NCI-H1930 (cell line): ENCODE data around the gene IL18BP.

ENCODE experiments used
- DNase-seq, 2 experiments: peaks; one replicate each; lab custom pipeline; 2025; lab: John Stamatoyannopoulos, UW

IL18BP gene

DNA sequence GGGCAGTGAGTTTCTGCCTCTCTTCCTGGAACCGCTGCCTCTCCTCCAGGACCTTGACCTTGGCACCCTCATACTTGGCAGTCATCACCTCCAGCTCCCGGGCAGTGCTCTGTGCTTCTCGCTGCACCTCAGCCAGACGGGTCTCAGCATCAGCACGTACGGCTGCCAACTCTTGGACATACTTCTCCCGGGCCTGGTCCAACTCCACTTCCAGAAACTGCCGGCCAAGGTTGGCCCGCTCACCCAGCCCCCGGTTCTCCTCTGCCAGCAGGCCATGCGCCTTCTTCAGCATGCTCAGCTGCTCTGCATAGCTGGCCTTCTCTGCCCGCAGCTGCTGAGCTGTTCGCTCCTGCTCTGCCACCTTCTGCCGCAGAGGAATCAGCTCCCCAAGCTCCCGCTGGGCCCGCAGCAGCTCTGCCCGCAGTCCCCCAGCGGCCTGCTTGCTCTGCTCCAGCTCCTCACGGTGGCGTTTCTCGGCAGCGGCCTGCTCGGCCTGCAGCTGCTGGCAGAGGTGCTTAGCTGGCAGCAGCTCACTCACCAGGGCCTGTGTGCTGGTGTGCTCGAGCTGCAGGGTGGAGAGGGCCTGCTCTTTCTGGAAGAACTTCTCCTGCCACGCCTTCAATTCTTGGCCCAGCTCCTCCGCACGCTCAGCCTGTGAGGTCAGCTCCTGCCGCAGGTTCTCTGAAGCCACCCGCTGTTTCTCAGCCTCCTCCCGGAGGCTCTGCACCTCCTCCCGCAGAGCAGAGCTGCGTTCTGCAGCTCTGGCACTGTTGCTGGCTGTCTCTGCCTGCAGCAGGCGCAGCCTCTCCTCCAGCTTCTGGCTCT lies 14.4 kb downstream of the IL18BP start:
- no peak for DNase-seq

DNA sequence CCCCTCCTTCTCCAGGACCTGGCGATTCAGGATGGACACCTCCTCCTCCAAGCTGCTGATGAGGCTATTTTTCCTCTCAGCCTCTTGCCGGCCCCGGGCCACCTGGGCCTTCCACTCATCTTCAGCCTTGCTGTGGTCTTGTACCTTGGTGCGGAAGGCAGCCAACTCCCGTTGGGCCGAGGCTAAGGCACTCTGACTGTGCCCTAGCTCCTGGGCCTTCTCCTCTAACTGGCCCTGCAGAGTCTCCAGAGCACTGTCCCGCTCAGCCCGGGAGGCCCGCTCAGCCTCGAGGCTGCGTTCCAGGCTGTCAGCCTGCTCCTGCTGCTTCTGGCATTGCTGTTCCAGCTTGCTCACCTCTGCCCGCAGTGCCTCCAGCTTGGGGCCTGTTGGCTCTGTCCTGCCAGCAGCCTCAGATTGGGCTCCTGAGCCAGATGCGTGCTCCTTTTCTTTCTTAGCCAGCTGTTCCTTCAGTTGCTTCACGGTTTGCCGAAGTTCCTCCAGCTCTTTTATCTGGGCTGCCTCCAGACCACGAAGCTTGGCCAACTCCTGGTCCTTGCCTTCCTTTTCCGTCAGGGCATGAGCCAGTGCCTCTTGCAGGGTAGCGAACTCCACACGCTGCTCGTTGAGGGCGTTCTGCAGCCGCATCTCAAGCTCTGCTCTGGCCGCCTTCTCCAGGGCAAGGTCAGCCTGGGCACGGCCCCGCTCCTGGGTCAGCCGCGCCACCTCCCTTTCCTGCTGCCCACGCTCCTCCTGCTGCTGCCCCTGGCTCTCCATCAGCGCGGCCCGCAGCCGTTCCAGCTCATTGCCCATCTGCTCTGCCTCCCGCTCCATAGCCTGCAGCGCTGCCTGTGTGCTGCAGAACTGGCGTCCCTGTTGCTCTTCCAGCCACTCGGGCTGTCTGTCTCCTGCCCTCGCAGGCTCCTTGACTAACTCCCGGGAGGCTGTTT lies 15.3 kb downstream of the IL18BP start:
- no peak for DNase-seq

DNA sequence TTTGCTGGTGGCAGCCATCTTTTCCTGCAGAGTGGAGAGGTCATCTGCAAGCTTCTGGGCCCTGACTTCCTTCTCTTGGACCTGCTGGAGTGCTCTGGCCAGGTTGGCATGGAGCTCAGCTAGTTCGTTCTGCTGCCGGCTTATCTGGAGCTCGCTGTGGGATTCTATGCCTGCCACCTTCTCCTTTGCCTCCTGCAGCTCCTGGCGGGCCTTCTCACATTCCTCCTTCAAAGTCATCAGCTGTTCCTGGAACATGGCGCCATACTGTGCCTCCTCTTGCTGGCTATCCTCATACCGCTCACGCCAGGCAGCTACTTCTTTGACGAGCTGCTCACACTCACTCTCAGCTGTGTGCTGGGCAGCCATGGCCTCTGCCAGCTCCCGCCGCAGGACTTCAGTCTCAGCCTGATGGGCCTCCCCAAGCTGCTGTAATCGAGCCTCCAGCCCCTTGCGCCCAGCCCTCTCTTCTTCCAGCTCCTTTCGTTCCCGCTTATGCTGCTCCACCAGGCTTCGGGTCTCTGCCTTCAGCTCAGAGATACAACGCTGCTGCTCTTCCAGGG lies 16.1 kb downstream of the IL18BP start:
- no peak for DNase-seq

DNA sequence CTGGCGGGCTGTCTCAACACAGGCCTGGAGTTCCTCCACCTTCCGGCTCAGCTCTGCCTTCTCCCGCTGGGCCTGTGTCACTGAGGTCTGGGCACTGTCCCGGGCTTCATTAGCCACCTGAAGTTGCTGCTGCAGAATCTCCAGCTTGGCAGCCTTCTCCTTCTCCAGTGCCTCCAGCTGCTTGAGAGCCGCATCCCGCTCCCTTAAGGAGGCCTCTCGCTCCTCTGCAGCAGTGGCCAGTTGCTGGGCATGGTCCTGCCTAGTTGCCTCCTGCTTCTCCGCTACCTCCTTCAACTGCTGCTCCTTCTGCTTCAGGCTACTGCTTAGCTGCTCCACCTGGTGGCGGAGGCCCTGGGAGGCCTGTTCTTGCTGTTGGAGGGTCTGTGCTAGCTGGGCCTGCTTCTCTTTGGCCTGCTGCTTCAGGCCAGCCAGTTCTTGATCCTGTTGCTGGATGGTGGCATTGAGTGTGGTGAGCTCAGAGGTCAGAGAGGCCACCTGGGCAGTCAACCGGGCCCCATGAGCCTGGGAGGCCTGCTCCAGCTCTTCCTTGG lies 16.9 kb downstream of the IL18BP start:
- no peak for DNase-seq

DNA sequence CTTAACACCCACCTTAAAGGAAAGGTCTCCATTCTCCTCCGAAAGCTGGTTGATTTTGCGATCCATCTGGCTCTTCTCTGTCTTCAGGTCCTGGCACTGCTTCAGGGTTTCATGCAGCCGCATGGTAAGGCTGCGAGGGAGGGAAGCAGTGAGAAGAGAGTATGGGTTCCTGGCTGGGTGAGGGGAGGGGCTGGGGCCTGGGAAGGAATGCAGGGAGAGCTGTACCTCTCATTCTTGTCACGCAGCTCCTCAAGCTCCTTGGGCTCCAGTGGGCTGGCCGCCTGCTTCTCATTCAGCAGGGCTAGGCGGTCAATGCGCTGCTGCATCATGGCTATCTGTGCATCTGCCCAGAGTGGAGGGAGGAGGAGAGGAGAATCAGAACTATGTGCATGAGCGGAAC lies 19.5 kb downstream of the IL18BP start:
- no peak for DNase-seq

DNA sequence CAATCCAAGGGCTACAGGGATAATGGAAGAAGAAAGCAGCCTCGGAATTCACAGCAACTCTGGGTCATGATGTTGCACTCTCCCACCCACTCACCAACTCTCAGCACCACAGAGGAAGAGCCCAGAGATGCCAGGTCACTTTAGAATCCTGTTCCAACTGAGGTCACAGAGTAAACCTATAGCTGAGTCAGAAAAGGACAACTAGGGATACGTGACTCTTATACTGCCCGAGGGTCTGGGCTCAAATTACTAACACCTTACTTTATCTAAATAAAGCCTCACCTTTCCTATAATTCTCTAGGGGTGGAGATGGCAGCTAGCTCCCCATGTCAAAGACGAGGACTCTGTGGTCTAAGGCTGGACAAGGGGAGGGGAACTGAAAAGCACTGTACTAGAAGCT lies 24.6 kb downstream of the IL18BP start:
- no peak for DNase-seq

DNA sequence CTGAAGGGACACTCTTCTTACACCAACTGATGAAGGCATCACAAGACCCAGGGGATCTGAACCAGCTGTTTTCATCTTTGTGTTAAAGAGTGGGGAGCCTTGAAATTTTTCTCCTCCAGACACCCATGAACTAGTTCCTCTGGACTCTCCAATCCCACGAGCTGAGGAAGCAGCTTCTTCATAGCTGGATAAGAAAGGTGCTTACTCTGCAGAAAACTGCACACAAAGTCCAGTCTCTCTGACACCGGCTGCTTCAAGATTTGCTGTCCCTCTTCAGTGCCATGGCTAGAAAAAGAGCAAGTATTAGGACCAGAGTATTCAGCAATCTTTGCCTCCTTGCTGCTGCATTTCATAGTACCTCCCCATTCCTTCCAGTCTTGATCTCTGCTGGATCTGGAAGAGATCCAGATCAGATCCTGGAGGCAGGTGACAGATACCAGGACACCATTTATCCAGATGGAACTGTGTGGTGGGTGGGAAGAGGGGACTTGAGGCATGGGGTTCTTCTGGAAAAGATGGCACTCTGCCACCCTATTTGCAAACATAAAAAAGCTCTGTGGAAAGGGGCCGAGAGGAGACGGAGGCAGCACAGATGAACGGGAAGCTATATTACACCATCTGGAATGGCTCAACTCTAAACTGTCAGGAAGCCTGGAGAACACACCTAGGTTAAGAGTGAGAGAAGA lies 25.5 kb downstream of the IL18BP start:
- DNase-seq = no peak

DNA sequence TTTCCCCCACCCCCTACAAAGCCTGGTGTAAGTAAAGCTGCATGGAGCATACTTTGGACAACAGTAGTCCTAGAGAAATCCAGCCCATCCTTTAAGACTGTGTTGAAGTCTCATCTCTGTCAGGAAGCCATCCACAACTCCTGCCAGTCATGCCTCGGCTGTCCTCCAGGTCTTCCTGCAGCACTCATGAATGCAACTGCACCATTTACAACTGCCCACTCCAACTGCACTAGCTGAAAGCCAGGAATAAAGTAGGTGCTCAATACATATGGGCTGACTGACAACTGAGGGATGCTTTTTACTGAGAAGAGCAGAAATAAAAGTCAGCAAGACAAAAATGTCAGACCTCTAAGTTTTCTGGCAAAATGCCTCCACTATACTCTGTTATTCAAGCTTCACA lies 27.4 kb downstream of the IL18BP start:
- DNase-seq = no peak

DNA sequence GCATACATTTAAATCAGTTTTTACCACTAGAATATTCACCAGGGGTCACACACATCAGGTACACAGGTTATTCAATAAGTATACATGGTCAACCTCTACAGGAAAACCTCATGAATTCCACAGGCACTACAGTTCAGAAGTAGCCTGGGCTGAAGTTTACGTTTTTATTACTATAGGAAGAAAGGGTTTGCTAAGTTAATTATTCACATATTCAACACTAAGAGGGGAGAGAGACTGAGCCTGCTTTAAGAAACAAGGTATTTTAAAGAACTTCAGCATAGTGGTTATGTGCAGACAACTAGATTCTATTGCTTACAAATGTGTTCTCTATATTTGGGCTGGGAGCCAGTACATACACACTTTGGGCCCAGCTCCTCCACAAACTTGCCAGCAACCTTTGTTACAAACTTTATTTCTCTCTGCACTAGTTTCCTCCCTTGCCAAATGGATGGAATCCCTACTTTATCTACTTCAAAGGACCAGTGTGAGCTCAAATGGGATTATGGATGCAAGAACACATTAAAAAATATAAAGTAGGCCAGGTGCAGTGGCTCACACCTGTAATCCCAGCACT lies 31.9 kb downstream of the IL18BP start:
- no peak for DNase-seq

DNA sequence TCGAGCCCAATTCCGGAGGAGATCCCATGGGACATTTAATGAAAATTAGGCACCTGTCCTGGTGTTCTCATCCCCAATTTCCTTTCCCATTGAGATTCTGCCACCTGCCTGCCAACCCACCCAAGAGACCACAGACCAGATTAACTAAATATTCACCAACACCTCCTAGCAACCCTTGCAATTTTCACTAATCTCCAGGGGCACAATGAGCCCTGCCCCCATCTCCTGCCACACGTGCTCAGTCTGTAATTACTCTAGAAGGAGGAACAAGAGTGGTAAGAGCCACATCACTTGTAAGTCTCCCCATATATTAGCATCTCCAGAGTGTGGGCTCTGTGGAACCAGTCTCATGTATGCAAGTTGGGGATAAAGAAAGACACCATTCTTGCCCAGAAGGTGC lies 38.0 kb downstream of the IL18BP start:
- DNase-seq = no peak

DNA sequence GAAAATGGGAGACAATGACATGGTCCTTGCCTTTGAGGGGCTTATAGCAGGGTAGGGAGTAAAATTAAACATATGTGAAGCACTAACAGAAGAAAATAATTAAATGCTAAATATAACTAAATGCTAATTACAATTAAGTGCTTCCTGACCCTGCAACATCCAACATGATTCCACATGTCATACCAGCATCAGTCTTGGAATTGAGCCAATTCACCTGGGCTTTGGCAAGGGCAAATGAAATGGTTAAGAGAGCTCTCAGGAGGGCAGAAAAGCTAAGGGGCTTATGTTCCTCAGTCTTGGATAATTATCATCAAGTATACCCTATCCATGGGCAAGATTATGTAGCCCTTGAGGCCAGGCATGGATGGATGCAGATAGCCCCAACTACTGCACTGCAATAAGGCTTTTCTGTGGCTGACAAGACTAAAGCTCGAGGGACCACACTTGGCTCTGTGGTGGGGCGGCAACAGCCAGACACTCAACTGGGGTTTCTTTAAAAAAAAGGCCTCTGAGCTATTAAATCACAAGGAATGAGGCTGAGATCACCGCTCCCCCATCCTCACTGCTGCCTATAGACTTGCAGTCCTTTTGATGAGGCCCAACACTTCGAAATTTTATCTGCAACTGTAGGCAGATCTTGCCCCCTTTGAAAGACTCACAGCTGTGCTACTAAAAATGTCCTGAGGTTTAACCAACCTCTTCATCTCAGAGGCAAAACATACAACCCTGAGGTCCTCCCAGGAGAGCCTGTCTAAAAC lies 39.0 kb downstream of the IL18BP start:
- DNase-seq = no peak

DNA sequence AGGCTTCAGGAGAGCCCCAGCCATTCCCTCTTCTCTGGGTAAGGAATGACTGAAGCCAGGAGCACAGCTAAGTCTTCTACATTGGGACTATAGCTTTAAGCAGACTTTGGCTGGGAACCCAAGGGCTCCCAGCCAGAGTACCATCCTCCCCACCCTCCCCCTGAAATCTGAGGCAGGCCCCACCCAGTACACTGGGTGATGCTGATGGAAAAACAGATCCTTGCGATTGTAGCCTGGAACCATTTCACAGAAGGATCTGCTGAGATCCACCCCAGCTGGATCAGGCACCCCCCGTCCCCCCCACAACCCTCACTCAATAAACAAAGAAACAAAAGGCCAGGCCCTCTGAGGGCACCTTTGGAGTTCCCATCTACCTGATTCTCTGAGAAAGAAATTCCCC lies 39.8 kb downstream of the IL18BP start:
- no peak for DNase-seq

DNA sequence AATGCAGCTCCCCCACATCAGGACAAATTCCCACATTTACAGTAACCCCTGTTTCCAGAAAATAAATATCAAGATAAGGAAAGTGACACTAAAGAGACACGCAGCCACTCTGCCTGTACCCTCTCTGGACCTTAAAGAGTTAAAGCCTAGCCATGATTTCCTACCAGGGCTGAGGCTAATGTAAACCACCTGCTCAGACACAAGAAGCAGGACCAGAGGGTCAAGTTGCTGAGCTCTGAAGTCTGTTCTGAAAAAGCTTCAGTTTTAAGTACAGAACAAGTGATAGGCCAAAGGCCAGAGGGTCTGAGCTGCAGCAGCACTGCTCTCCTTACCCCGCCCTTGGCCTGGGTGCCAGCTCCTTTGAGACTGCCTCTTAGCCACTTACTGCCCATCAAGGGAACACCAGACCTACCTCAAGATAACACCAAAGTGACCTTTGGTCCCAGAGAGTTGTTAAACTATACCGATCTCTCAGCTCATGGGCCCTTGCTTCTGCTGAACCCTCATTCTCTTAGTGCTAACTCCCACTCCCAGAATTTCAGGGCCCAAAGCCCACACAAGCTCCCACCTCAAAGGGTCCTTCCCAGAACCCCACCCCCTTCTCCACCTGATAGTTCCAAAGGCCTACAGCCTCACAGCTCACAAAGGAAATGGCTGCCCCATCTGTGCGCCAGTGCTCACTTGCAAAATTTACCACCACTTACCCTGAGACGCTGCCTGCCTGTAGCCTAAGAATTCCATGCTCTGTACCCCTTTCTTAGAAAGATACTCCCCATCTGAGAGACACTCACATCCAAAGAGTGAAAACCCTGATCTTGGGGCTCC lies 40.5 kb downstream of the IL18BP start:
- DNase-seq = no peak

DNA sequence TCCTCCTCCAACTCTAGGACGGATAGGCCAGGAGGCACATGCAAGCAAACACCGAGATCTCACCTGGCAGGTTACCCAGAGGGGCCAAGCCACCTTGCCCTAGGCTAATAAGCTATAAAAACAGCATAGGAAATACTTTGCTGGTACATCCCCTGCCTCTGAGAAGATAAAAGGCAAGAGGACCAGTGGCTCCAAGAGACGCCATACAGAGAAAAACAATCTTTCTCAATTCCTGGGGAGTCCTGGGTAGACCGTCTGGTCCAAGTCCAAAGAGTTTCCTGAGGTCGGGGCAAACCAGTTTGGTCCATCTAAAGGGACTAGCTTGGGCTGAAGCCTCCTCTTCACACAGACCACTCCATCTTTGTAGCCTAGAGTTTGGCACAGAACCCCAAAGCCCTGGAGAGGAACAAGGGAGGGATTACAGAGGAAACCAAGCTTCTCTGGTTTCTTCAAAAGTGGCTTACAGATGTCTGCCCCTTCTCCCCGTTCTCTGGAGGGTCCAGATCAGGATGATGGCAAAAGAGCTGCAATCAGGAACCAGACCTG lies 41.2 kb downstream of the IL18BP start:
- no peak for DNase-seq

DNA sequence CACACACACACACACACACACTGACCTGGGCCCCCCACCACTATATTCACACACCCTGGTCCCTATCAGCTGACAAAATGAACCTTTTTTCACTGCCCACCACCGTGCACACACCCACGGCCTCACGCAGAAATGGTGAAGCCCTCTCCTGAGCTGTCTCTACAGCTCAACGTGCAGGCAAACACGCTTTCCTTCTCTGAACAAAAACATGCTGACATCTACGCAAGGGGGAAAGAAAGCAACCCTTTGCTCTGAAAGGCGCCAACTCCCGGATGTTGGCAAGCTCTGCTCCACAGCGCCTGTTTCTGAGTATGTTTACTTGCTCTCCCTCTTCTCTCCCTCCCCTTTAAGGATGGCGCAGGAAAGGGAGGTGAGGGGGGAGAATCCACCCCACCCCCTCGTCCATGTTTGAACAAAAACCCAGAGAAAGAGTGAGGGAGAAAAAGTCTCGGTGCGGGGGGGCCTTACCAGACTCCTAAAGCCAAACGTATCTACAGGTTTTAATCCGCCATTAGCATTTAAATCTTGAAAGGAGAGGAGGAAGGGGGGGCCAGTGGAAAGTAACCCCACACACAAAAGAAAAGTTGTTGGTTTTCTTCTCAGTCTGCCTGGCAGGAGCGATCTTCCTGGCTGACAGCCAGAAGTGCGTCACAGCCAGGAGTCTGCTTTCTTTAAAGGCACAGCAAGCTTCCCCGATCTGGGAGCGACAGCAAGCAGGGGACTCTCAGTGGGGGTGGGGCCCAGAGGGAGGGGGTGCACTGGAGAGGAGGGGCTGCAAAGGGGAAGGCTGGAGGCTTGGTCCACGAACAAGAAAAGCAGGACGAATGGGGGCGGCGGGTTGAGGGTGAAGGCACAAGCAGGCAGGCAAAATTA lies 42.0 kb downstream of the IL18BP start:
- DNase-seq = no peak

DNA sequence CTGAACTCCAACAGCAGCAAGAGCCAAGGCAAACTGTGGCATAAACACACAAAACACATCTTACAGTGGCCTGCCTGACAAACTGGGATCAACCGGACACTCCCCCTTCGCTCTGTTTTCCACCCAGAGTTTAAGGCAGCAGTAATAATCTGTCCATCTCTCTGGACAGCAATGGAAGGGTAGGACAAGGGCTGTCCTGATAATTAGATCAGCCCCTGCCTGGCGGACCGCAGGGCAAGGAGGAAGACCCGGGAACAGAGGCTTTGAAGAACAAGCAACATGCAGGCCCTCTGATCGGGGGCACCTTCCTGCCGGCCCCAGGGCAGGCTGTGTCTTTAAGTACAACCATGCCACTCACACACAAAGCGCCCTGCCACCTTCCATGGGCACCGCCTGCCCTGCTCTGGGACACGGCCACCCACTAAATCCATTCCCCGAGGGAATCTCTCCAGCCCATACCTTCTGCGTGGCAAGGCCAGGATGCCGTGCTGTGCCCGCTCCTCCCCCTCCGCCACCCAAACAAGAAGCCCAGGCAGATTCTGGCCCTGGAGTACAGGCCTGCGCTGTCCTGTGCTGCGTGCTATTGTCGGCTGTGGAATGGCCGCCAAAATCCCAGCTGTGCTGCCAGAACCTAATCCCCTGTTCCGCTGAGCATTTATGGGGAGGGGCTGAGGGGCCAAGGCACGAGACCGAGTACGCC lies 42.8 kb downstream of the IL18BP start:
- DNase-seq = no peak

DNA sequence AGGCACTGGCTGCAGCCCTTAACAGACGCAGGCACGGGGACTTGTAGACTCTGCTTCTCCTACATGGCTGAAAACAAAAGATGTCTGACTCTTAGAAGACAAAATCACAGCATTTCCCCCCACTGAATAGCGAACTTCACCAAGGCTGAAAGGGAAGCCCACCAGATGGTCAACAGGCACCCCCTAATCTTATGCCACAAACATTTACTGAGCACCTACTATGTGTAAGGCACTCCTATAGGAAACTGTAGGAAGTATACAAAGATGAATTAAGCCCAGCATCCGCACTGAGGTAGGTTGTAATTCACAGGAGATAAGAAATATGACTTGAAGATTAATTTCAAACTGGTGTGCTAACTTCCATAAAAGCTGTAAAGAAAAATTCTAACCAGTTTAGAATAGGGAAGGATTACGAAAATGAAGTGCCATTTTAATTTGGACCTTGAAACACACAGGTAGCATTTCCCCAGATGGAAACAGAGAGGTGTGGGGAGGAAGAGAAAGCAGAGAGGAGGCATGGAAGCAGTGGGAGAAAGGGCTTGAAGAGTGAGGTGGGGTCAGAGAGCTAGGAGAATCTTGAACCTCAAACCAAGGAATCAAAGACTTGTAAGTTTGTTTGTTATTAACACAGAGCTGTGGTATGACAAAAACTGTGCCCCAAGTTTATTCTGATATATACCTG lies 43.5 kb downstream of the IL18BP start:
- no peak for DNase-seq
